Neuronal stem cell (in vitro differentiated cells): Measurements from ENCODE around the gene COL5A1.
A peak's percentile ranks its signal among the peaks of the same experiment; 100 is the strongest.

Source experiments
- DNase-seq: peaks from one replicate; pipeline ENCODE4 v3.0.0-alpha.2; 2013; ENCODE audit warnings: low spot score
- H2AFZ ChIP-seq: one replicate; pipeline ENCODE4 v1.6.1; 2013; ENCODE audit warnings: mild to moderate bottlenecking, low read length, inconsistent platforms
- H2AK5ac ChIP-seq: 2 replicates; pipeline ENCODE4 v1.6.1; 2013; ENCODE audit warnings: low read depth, mild to moderate bottlenecking, inconsistent platforms, low read length, moderate library complexity, mixed read lengths
- H2BK120ac ChIP-seq: 2 replicates; pipeline ENCODE4 v1.6.1; 2013; ENCODE audit warnings: low read depth, mild to moderate bottlenecking, inconsistent platforms, low read length, moderate library complexity, mixed read lengths
- H2BK12ac ChIP-seq: one replicate; pipeline ENCODE4 v1.6.1; 2013; ENCODE audit warnings: low read length, inconsistent platforms
- H2BK15ac ChIP-seq: 2 replicates; pipeline ENCODE4 v1.6.1; 2013; ENCODE audit warnings: mild to moderate bottlenecking, low read length, inconsistent platforms, mixed read lengths
- H2BK5ac ChIP-seq: one replicate; pipeline ENCODE4 v1.6.1; 2013; ENCODE audit warnings: inconsistent platforms, mild to moderate bottlenecking, low read length, moderate library complexity
- H3K14ac ChIP-seq: one replicate; pipeline ENCODE4 v1.6.1; 2013; ENCODE audit warnings: low read length, inconsistent platforms
- H3K18ac ChIP-seq: 2 replicates; pipeline ENCODE4 v1.6.1; 2013; ENCODE audit warnings: low read length, inconsistent platforms
- H3K23ac ChIP-seq: 2 replicates; pipeline ENCODE4 v1.6.1; 2013; ENCODE audit warnings: low read depth, mild to moderate bottlenecking, mixed read lengths, low read length, inconsistent platforms; ENCODE audit not compliant: poor library complexity
- H3K27ac ChIP-seq: replicated peaks from 3 replicates; pipeline ENCODE4 v1.5.1; 2013; ENCODE audit warnings: low read length, inconsistent platforms
- H3K27me3 ChIP-seq, 3 experiments: 2 replicates each; pipeline ENCODE4 v1.6.1; 2013; ENCODE audit warnings: low read length in 3 of 3, mild to moderate bottlenecking in 2 of 3, inconsistent platforms in 1 of 3, low read depth in 1 of 3, mixed read lengths in 1 of 3, moderate library complexity in 1 of 3; ENCODE audit not compliant: control insufficient read depth in 3 of 3, insufficient read depth in 3 of 3
- H3K36me3 ChIP-seq, 2 donors: replicated peaks in 1 of 2; 2 replicates each; pipeline ENCODE4 v1.6.1; 2013; ENCODE audit warnings: low read length in 2 of 2; ENCODE audit not compliant: control insufficient read depth in 2 of 2, insufficient read depth in 2 of 2
- H3K4ac ChIP-seq: 2 replicates; pipeline ENCODE4 v1.6.1; 2013; ENCODE audit warnings: inconsistent platforms, mild to moderate bottlenecking, low read length, moderate library complexity
- H3K4me1 ChIP-seq, 2 donors: 1 replicate in 1 of 2; 2 replicates in 1 of 2; pipeline ENCODE4 v1.6.1; 2013; ENCODE audit warnings: low read length in 2 of 2, low read depth in 1 of 2; ENCODE audit not compliant: control insufficient read depth in 2 of 2, insufficient read depth in 1 of 2
- H3K4me2 ChIP-seq: one replicate; pipeline ENCODE4 v1.6.1; 2013; ENCODE audit warnings: mild to moderate bottlenecking, low read length, inconsistent platforms; ENCODE audit not compliant: insufficient read depth, poor library complexity, severe bottlenecking
- H3K4me3 ChIP-seq, 2 donors: 2 replicates each; pipeline ENCODE4 v1.5.1; 2013; ENCODE audit warnings: low read length in 2 of 2, mild to moderate bottlenecking in 2 of 2, inconsistent platforms in 1 of 2, moderate library complexity in 1 of 2
- H3K79me1 ChIP-seq: one replicate; pipeline ENCODE4 v1.6.1; 2013; ENCODE audit warnings: low read depth, mild to moderate bottlenecking, inconsistent platforms, low read length, moderate library complexity
- H3K9ac ChIP-seq: one replicate; pipeline ENCODE4 v1.6.1; 2013; ENCODE audit warnings: mild to moderate bottlenecking, low read depth, low read length, inconsistent platforms; ENCODE audit not compliant: poor library complexity
- H3K9me3 ChIP-seq, 2 donors: replicated peaks in 1 of 2; 2 replicates each; pipeline versions ENCODE3 to v1.6.1; 2013; ENCODE audit warnings: low read length in 2 of 2, mild to moderate bottlenecking in 2 of 2, inconsistent platforms in 1 of 2, low read depth in 1 of 2, mixed read lengths in 1 of 2, moderate library complexity in 1 of 2; ENCODE audit not compliant: control insufficient read depth in 2 of 2, insufficient read depth in 1 of 2
- H4K8ac ChIP-seq: one replicate; pipeline ENCODE4 v1.6.1; 2013; ENCODE audit warnings: low read depth, mild to moderate bottlenecking, inconsistent platforms, low read length, moderate library complexity
- H4K91ac ChIP-seq: one replicate; pipeline ENCODE4 v1.6.1; 2013; ENCODE audit warnings: low read length, low read depth, mild to moderate bottlenecking, inconsistent platforms; ENCODE audit not compliant: poor library complexity
- WGBS, 2 donors: extraction: QIAGEN DNeasy Blood & Tissue Kit; methylation state at CpG; one replicate each; pipeline ENCODE4 v1.1.7; 2013; ENCODE audit warnings: missing lambda C conversion rate in 2 of 2, mixed read lengths in 1 of 2; ENCODE audit not compliant: insufficient read length in 2 of 2, insufficient replicate concordance in 1 of 2; ENCODE audit errors: extremely low coverage in 2 of 2; 5-methylcytosine and 5-hydroxymethylcytosine counted together

Gene COL5A1

GRCh38 chr9:134782921-134783698 lies 141.5 kb downstream of the COL5A1 start:
- no peak overlapping the region for H4K8ac ChIP-seq
- H2AFZ ChIP-seq = no peak overlapping the region
- H3K4ac ChIP-seq = no peak overlapping the region
- peak overlapping the region; percentile 15 for H3K18ac ChIP-seq
- H3K9ac ChIP-seq = no peak overlapping the region
- no peak overlapping the region for H3K4me3 ChIP-seq
- H2AK5ac ChIP-seq = peak overlapping the region; percentile 47
- no peak overlapping the region for H3K4me2 ChIP-seq
- H2BK15ac ChIP-seq = no peak overlapping the region
- peaks cover 2% of the 10 kb centered on the region for H3K79me1 ChIP-seq
- WGBS, 2 donors = no CpG with 5 or more reads among the region's 33 CpGs
- no peaks in the 10 kb centered on the region for H3K9me3 ChIP-seq
- H3K4me1 ChIP-seq = peaks cover 0 to 16% of the 10 kb centered on the region in 2 donors
- H3K27me3 ChIP-seq = peaks cover 0 to 41% (median 0%) of the 10 kb centered on the region in 3 experiments
- peak overlapping the region; percentile 18 for H2BK5ac ChIP-seq
- no peak overlapping the region for H3K27ac ChIP-seq
- H3K14ac ChIP-seq = no peak overlapping the region
- no peak overlapping the region for H2BK120ac ChIP-seq
- H3K36me3 ChIP-seq = no peaks in the 10 kb centered on the region
- no peak for DNase-seq
- no peak overlapping the region for H2BK12ac ChIP-seq
- H3K23ac ChIP-seq = peak overlapping the region; percentile 44
- H4K91ac ChIP-seq = no peak overlapping the region

- Histone ChIP-seq H3K4me2 (no peak overlapping the region), H2BK12ac (no peak overlapping the region), H2AK5ac (no peak overlapping the region), H3K9ac (no peak overlapping the region), H4K8ac (no peak overlapping the region), H3K9me3 (no peaks in the 10 kb centered on the region), H2BK120ac (no peak overlapping the region), H2BK5ac (no peak overlapping the region), H3K79me1 (peaks cover 2% of the 10 kb centered on the region), H3K4me1 (peaks cover 0 to 15% of the 10 kb centered on the region in 2 donors), H3K23ac (no peak overlapping the region), H3K18ac (peak overlapping the region; percentile 22), H2BK15ac (no peak overlapping the region), H3K14ac (no peak overlapping the region), H3K4ac (no peak overlapping the region), H4K91ac (no peak overlapping the region), H3K36me3 (no peaks in the 10 kb centered on the region), H2AFZ (no peak overlapping the region), H3K27ac (no peak overlapping the region), H3K4me3 (no peak overlapping the region), H3K27me3 (peaks cover 0 to 41% (median 0%) of the 10 kb centered on the region in 3 experiments)
- DNase-seq = no peak
- WGBS, 2 donors = no CpG with 5 or more reads among the region's 12 CpGs
These were observed 142.1 kb downstream of the COL5A1 start for GRCh38 chr9:134783699-134784039.

- WGBS, 2 donors = no CpG with 5 or more reads among the region's 23 CpGs
- H3K4me1 ChIP-seq = peaks cover 0 to 14% of the 10 kb centered on the region in 2 donors
- H2BK5ac ChIP-seq = no peak overlapping the region
- DNase-seq = no peak
- H4K91ac ChIP-seq = no peak overlapping the region
- H3K18ac ChIP-seq = peak overlapping the region; percentile 32
- no peak overlapping the region for H2BK12ac ChIP-seq
- no peak overlapping the region for H3K4ac ChIP-seq
- H2AK5ac ChIP-seq = peak overlapping the region; percentile 53
- no peak overlapping the region for H3K23ac ChIP-seq
- H3K14ac ChIP-seq = no peak overlapping the region
- H3K79me1 ChIP-seq = peaks cover 2% of the 10 kb centered on the region
- no peak overlapping the region for H3K4me2 ChIP-seq
- no peaks in the 10 kb centered on the region for H3K9me3 ChIP-seq
- no peak overlapping the region for H2BK15ac ChIP-seq
- H3K27ac ChIP-seq = peak overlapping the region; percentile 65
- no peak overlapping the region for H2BK120ac ChIP-seq
- no peak overlapping the region for H3K9ac ChIP-seq
- H2AFZ ChIP-seq = no peak overlapping the region
- peaks cover 0 to 37% (median 0%) of the 10 kb centered on the region in 3 experiments for H3K27me3 ChIP-seq
- no peaks in the 10 kb centered on the region for H3K36me3 ChIP-seq
- H3K4me3 ChIP-seq = no peak overlapping the region
- no peak overlapping the region for H4K8ac ChIP-seq
These were observed 143.1 kb downstream of the COL5A1 start for GRCh38 chr9:134784577-134785305.
